H1 (cell line): ENCODE measurements around the gene SMARCD2. TPM values are rescaled to one million over a fixed set of nuclear protein-coding genes. Genes with fewer than 3 reads are reported as not detected.

Source experiments
- CTCF ChIA-PET: fragments of 300-600 bp; sonication (Branson Sonifier 250); formaldehyde crosslinking; loops from one replicate; lab custom pipeline; 2021; ENCODE audit not compliant: partially characterized antibody; lab: Charles Lee
- POLR2A ChIA-PET: fragments of 300-600 bp; sonication (Branson Sonifier 250); formaldehyde crosslinking; loops from one replicate; lab custom pipeline; 2021; ENCODE audit warnings: inconsistent platforms; ENCODE audit not compliant: partially characterized antibody; lab: Charles Lee
- DNase-seq, 2 experiments: peaks; one replicate each; pipeline versions ENCODE4 v3.0.0 to v3.0.0-alpha.2; 2010 to 2022; ENCODE audit warnings: low spot score in 2 of 2, low read depth in 1 of 2, mixed read lengths in 1 of 2
- FAIRE-seq: peaks from 2 replicates; lab custom pipeline; 2011; peaks lifted over from hg19 to GRCh38; lab: Jason Lieb, UNC
- H2AFZ ChIP-seq: 2 replicates; pipeline ENCODE4 v1.8.1; 2012; ENCODE audit warnings: low read length, inconsistent platforms
- H2AK5ac ChIP-seq: 2 replicates; pipeline ENCODE4 v1.6.1; 2013; ENCODE audit warnings: low read depth, low read length
- H2BK120ac ChIP-seq: replicated peaks from 2 replicates; pipeline ENCODE3; 2013; ENCODE audit warnings: low read depth, low read length, inconsistent platforms
- H2BK12ac ChIP-seq: 2 replicates; pipeline ENCODE4 v1.6.1; 2013; ENCODE audit warnings: low read depth, low read length
- H2BK15ac ChIP-seq: 2 replicates; pipeline ENCODE4 v1.6.1; 2013; ENCODE audit warnings: low read length
- H2BK20ac ChIP-seq: 2 replicates; pipeline ENCODE4 v1.6.1; 2013; ENCODE audit warnings: low read length
- H2BK5ac ChIP-seq: 2 replicates; pipeline ENCODE4 v1.6.1; 2013; ENCODE audit warnings: low read depth, low read length
- H3K14ac ChIP-seq: 2 replicates; pipeline ENCODE4 v1.6.1; 2013; ENCODE audit warnings: inconsistent platforms; ENCODE audit not compliant: insufficient read length
- H3K18ac ChIP-seq: 2 replicates; pipeline ENCODE4 v1.6.1; 2013; ENCODE audit warnings: low read length; ENCODE audit errors: extremely low read depth
- H3K23ac ChIP-seq: 2 replicates; pipeline ENCODE4 v1.6.1; 2013; ENCODE audit warnings: inconsistent platforms; ENCODE audit not compliant: insufficient read length
- H3K23me2 ChIP-seq: 2 replicates; pipeline ENCODE4 v1.6.1; 2013; ENCODE audit warnings: low read depth, low read length
- H3K27ac ChIP-seq: 2 replicates; pipeline ENCODE4 v1.6.1; 2011; ENCODE audit warnings: low read depth, low read length, inconsistent platforms
- H3K27me3 ChIP-seq, 4 experiments: replicated peaks in 1 of 4; 1 replicate in 1 of 4; 2 replicates in 3 of 4; pipeline versions ENCODE4 v1.6.1 to v1.8.1; 2011 to 2013; ENCODE audit warnings: low read length in 3 of 4, mild to moderate bottlenecking in 3 of 4, inconsistent platforms in 2 of 4, mixed read lengths in 2 of 4, moderate library complexity in 1 of 4; ENCODE audit not compliant: control insufficient read depth in 3 of 4, insufficient read depth in 3 of 4; ENCODE audit errors: extremely low read depth in 1 of 4
- H3K36me3 ChIP-seq, 4 experiments: 2 replicates each; pipeline versions ENCODE4 v1.6.1 to v1.8.1; 2011 to 2013; ENCODE audit warnings: mild to moderate bottlenecking in 4 of 4, low read length in 3 of 4, moderate library complexity in 2 of 4, control low read depth in 1 of 4, inconsistent platforms in 1 of 4; ENCODE audit not compliant: insufficient read depth in 4 of 4, control insufficient read depth in 2 of 4
- H3K4ac ChIP-seq: replicated peaks from 2 replicates; pipeline ENCODE3; 2013; ENCODE audit warnings: low read length, low read depth, mixed read lengths, inconsistent platforms; ENCODE audit not compliant: insufficient read length
- H3K4me1 ChIP-seq, 4 experiments: replicated peaks in 1 of 4; 1 replicate in 1 of 4; 2 replicates in 3 of 4; pipeline versions ENCODE4 v1.6.1 to v1.8.1; 2011 to 2013; ENCODE audit warnings: low read length in 3 of 4, inconsistent platforms in 2 of 4, mixed read lengths in 1 of 4; ENCODE audit not compliant: insufficient read depth in 4 of 4, control insufficient read depth in 3 of 4
- H3K4me2 ChIP-seq, 2 experiments: 2 replicates each; pipeline versions ENCODE4 v1.6.1 to v1.8.1; 2011 to 2013; ENCODE audit warnings: low read depth in 2 of 2, low read length in 2 of 2, control low read depth in 1 of 2, inconsistent platforms in 1 of 2, mild to moderate bottlenecking in 1 of 2; ENCODE audit not compliant: insufficient read depth in 1 of 2
- H3K4me3 ChIP-seq, 4 experiments: fragments of 200-600, 300-600 bp in 1 of 4; sonication (generic), shearing (Covaris generic), sonication (Bioruptor Twin) in 1 of 4; 2 replicates each; pipeline versions ENCODE4 v1.5.1 to v1.8.1; 2011 to 2016; ENCODE audit warnings: low read length in 4 of 4, low read depth in 3 of 4, control low read depth in 2 of 4, inconsistent platforms in 2 of 4, mild to moderate bottlenecking in 2 of 4, mixed read lengths in 1 of 4, moderate library complexity in 1 of 4; ENCODE audit not compliant: insufficient read depth in 2 of 4; ENCODE audit errors: extremely low read depth in 1 of 4
- H3K56ac ChIP-seq: replicated peaks from 2 replicates; pipeline ENCODE3; 2013; ENCODE audit warnings: low read depth, mild to moderate bottlenecking, mixed read lengths, low read length, inconsistent platforms; ENCODE audit not compliant: insufficient read length
- H3K79me1 ChIP-seq: 2 replicates; pipeline ENCODE4 v1.6.1; 2013; ENCODE audit warnings: low read depth, low read length, control low read depth
- H3K79me2 ChIP-seq, 2 experiments: 2 replicates each; pipeline versions ENCODE4 v1.6.1 to v1.8.1; 2012 to 2013; ENCODE audit warnings: low read length in 2 of 2, mild to moderate bottlenecking in 2 of 2, inconsistent platforms in 1 of 2; ENCODE audit not compliant: insufficient read depth in 2 of 2, control insufficient read depth in 1 of 2
- H3K9ac ChIP-seq, 4 experiments: replicated peaks in 1 of 4; 1 replicate in 1 of 4; 2 replicates in 3 of 4; pipeline versions ENCODE4 v1.6.1 to v1.8.1; 2011 to 2013; ENCODE audit warnings: low read depth in 3 of 4, low read length in 3 of 4, control low read depth in 2 of 4, mild to moderate bottlenecking in 2 of 4, moderate library complexity in 2 of 4, inconsistent platforms in 1 of 4; ENCODE audit errors: extremely low read depth in 1 of 4
- H3K9me3 ChIP-seq, 2 experiments: 2 replicates each; pipeline versions ENCODE4 v1.6.1 to v1.8.1; 2012 to 2013; ENCODE audit warnings: mild to moderate bottlenecking in 2 of 2, moderate library complexity in 2 of 2, control low read depth in 1 of 2, inconsistent platforms in 1 of 2, low read depth in 1 of 2, low read length in 1 of 2, mixed read lengths in 1 of 2; ENCODE audit not compliant: insufficient read depth in 2 of 2
- H4K20me1 ChIP-seq, 2 experiments: replicated peaks in 1 of 2; 2 replicates each; pipeline versions ENCODE3 to v1.8.1; 2011 to 2013; ENCODE audit warnings: inconsistent platforms in 2 of 2, low read length in 2 of 2, mild to moderate bottlenecking in 1 of 2; ENCODE audit not compliant: insufficient read depth in 2 of 2, control insufficient read depth in 1 of 2
- H4K5ac ChIP-seq: 2 replicates; pipeline ENCODE4 v1.6.1; 2013; ENCODE audit warnings: low read length, low read depth, mixed read lengths, inconsistent platforms; ENCODE audit not compliant: insufficient read length
- H4K8ac ChIP-seq: 2 replicates; pipeline ENCODE4 v1.8.0; 2013; ENCODE audit warnings: mild to moderate bottlenecking, moderate library complexity, low read length, inconsistent platforms; ENCODE audit not compliant: insufficient read depth; ENCODE audit errors: extremely low read depth
- H4K91ac ChIP-seq: replicated peaks from 2 replicates; pipeline ENCODE3; 2013; ENCODE audit warnings: low read length, mixed read lengths, inconsistent platforms; ENCODE audit not compliant: insufficient read length
- CTCF ChIP-seq, 3 experiments: IDR thresholded peaks; 1 replicate in 2 of 3; 2 replicates in 1 of 3; pipeline versions ENCODE4 v1.5.1 to v1.6.1; 2011; ENCODE audit warnings: low read length in 3 of 3, mild to moderate bottlenecking in 3 of 3, inconsistent platforms in 2 of 3, low read depth in 1 of 3, moderate library complexity in 1 of 3; ENCODE audit not compliant: insufficient read depth in 1 of 3; ENCODE audit errors: control extremely low read depth in 1 of 3
- KDM4A ChIP-seq: IDR thresholded peaks from one replicate; pipeline ENCODE4 v1.7.1; 2012; ENCODE audit warnings: low read depth, mild to moderate bottlenecking, moderate library complexity, low read length, inconsistent platforms; ENCODE audit not compliant: severe bottlenecking
- RXRA ChIP-seq: IDR thresholded peaks from 2 replicates; pipeline ENCODE4 v1.6.1; 2011; ENCODE audit warnings: low read depth, mild to moderate bottlenecking, low read length, moderate library complexity; ENCODE audit not compliant: insufficient read depth
- whole genome bisulfite sequencing, 2 experiments: shearing (Covaris generic) in 1 of 2; methylation state at CpG; one replicate each; pipeline versions ENCODE4 v1.1.6 to v1.1.7; 2013 to 2015; ENCODE audit warnings: low lambda C conversion rate in 2 of 2, mixed read lengths in 2 of 2, inconsistent platforms in 1 of 2, low coverage in 1 of 2, missing lambda C conversion rate in 1 of 2; ENCODE audit not compliant: insufficient replicate concordance in 2 of 2, insufficient coverage in 1 of 2, insufficient read length in 1 of 2; ENCODE audit errors: extremely low coverage in 1 of 2, missing lambda C conversion rate in 1 of 2; 5-methylcytosine and 5-hydroxymethylcytosine counted together
- polyA plus RNA-seq, 7 experiments: library from polyadenylated mRNA; depleted of rRNA in 3 of 7; stranded (reverse) in 5 of 7; unstranded in 2 of 7; fragments of >200 nt in 5 of 7; fragments of 200-250 nt in 2 of 7; gene quantifications; 1 replicate in 5 of 7; 2 replicates in 1 of 7; 4 replicates in 1 of 7; pipeline versions ENCODE4 v1.2.1 to v1.2.3, GENCODE V29; 2011 to 2013; ENCODE audit warnings: missing spikeins in 2 of 7, mixed read lengths in 2 of 7
- total RNA-seq: library from RNA; stranded (reverse); fragmentation: NEBNext Ultra II Directional; extraction: Animal tissue kit (Norgen Biotek cat#: 25700); gene quantifications from 2 replicates; pipeline ENCODE4 v1.2.1, GENCODE V29; 2021

SMARCD2 gene
- total and polyA plus RNA-seq, 2 of the 8 experiments (the other 6 are each of a cell fraction or from before 2014, with no cell fraction given): 90.0 to 92.2 TPM

GRCh38 chr17:63880706-63881105 is 38.2 kb upstream of the SMARCD2 start:
- no peak overlapping the region for H4K91ac ChIP-seq
- H3K27ac ChIP-seq: no peak overlapping the region
- H2BK15ac ChIP-seq: peak overlapping the region; percentile 81; the same call in 1 of the 2 replicates
- no peak overlapping the region for H2BK5ac ChIP-seq
- H3K27me3 ChIP-seq: no peaks in the 10 kb centered on the region
- no peaks in the 10 kb centered on the region for H3K23me2 ChIP-seq
- H3K14ac ChIP-seq: no peak overlapping the region
- H3K4me1 ChIP-seq: peaks cover 3 to 15% (median 8%) of the 10 kb centered on the region in 4 experiments
- peak overlapping the region; percentile 97 for H2AFZ ChIP-seq
- H3K56ac ChIP-seq: no peak overlapping the region
- WGBS, 2 experiments: 87% methylated on average over 9 of the region's 12 CpGs; no CpG with 5 or more reads in 1 of the 2 experiments
- no peak overlapping the region for H3K4ac ChIP-seq
- H2AK5ac ChIP-seq: no peak overlapping the region
- H3K4me3 ChIP-seq: peak overlapping the region in 1 of 4 experiments; percentile 33; a peak in 1 of 8 replicates
- H2BK20ac ChIP-seq: 0 out of 2 replicates have a peak overlapping the region, but pooled peaks have one; percentile 61
- H3K18ac ChIP-seq: no peak overlapping the region; the same call in 1 of the 2 replicates
- no peak overlapping the region for H3K23ac ChIP-seq
- no peaks in the 10 kb centered on the region for H3K36me3 ChIP-seq
- no peak overlapping the region; the same call in 1 of the 2 replicates for H4K8ac ChIP-seq
- no peak for TF ChIP-seq RXRA
- no peak for TF ChIP-seq KDM4A
- TF ChIP-seq CTCF (IDR thresholded peaks at IDR 0.05; ENCODE audit: control extremely low read depth in 1 of 3, insufficient read depth in 1 of 3, low read depth in 1 of 3, low read length in 3 of 3): peak in 1 of 3 experiments; percentile 1; a peak in 1 of 4 replicates
- H3K9me3 ChIP-seq: no peaks in the 10 kb centered on the region
- FAIRE-seq (no peak), DNase-seq (no peak)
- H3K9ac ChIP-seq: no peak overlapping the region
- H3K79me2 ChIP-seq: no peaks in the 10 kb centered on the region
- H2BK12ac ChIP-seq: 0 out of 2 replicates have a peak overlapping the region, but pooled peaks have one; percentile 2
- H4K5ac ChIP-seq: no peak overlapping the region
- no peaks in the 10 kb centered on the region for H4K20me1 ChIP-seq
- peak overlapping the region; percentile 7 to 39; a peak in 3 of 4 replicates for H3K4me2 ChIP-seq
- ChIA-PET CTCF (interaction anchor here (0.6 to 4.5 kb wide), 19 partner anchors 14 to 475 kb away, joined by 3 to 66 read pairs (median 5); partner anchors contain the start of genes CSHL1, GH1 and ICAM2), POLR2A (interaction anchor here (0.8 kb wide), 1 partner anchor 15 kb away, joined by 3 read pairs; no protein-coding TSS in a partner anchor)
- H3K79me1 ChIP-seq: no peaks in the 10 kb centered on the region
- no peak overlapping the region for H2BK120ac ChIP-seq
